IPS-NIHi7 (cell line): ENCODE results near the gene NDUFC2.
"Not testable (repeated sequence)": the region's sequence is repeated elsewhere in the genome, so short reads cannot be mapped to it uniquely, and the experiment has no call there.

Experiments
- DNase-seq: peaks from one replicate; pipeline ENCODE4 v3.0.0; 2012; ENCODE audit warnings: mixed read lengths; ENCODE audit errors: extremely low spot score

NDUFC2 gene

GRCh38 chr11:78080084-78080817 lies 589 bp upstream of the NDUFC2 start:
- no peak for DNase-seq

- no peak for DNase-seq
These were observed 1.2 kb downstream of the NDUFC2 start for GRCh38 chr11:78078218-78079167.

- DNase-seq, result not testable (repeated sequence)
These were observed 2.1 kb downstream of the NDUFC2 start for GRCh38 chr11:78077592-78077991.

DNA sequence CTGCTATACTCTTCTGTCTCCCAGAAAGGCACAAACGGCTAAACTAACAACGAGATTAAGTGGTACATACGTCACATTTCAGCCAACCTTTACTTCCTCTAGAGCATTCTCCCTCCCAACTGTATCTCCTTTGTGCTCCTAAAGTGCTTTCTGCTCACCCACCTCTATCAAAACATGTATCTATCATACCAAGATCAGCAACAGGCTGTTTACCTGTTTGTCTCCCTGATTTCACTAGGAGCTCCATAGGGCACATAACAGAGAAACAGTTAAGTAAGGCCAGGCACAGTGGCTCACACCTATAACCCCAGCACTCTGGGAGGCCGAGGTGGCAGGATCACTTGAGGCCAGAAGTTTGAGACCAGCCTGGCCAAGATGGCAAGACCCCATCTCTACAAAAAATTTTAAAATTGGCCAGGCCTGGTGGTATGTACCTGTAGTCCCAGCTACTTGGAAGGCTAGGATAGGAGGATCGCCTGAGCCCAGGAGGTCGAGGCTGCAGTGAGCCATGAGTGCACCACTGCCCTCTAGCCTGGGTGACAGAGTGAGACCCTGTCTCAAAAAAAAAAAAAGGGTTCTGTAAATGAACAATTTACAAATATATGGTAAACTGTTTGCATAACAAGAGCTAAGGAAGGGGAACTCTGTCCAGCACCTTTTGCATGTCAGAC lies 2.8 kb downstream of the NDUFC2 start:
- DNase-seq, result no peak

DNA sequence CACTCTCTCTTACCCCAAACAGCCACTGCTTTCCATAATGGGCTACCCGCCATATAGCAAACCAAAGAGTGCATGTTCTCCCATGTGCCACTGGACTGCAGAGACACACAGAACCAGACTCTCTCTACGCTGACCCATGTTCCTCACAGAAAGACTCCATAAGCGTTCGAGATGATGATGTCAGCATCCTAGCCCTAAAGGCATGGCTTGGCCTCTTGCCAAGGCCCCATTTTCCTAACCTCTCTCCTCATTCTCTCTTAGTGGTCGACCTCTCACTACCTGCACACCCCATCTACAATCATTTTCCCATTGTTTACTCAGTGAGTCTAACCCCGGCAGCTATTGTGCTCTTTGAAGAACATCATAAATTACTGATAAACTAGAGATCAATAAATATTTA lies 4.9 kb downstream of the NDUFC2 start:
- no peak for DNase-seq

DNA sequence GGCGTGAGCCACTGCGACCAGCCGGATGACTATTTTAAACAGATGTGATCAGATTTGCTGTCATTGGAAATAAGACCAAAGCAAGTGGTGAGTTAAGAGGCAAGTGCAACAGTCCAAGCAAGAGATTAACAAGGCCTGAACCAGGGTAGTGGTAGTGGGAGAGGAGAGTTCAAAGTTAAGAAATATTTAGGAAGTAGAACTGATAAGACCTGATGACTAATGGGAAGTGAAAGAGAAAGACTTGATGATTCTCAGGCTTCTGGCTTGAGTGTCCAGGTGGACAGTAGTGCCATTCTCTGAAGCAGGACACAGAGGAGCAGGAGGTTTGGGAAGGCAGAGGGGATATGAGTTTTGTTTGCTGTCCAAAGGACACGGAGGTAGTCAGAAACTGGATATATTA lies 7.2 kb downstream of the NDUFC2 start:
- no peak for DNase-seq

DNA sequence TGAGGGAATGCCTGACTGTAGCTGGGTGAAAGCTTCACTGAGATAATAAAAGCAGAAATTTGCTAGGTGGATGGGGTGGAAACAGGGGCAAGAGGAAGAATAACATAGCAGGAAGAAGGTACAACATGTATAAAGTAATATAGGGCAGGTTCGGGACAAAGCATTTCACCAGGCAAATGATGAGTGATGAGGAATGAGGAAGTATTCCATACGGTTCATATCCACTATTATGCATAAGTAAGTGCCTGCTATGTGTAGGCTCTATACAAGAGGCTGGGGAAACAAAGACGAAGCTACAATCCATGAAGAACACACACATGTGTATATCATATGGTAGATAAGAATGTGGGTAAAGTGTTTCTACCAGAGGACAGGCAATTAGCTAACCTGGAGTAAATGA lies 7.9 kb downstream of the NDUFC2 start:
- DNase-seq, result no peak

GRCh38 chr11:78070621-78071020 lies 9.0 kb downstream of the NDUFC2 start:
- DNase-seq, result no peak

GRCh38 chr11:78069465-78069864 lies 10.2 kb downstream of the NDUFC2 start:
- no peak for DNase-seq

GRCh38 chr11:78067704-78068103 lies 12.0 kb downstream of the NDUFC2 start:
- no peak for DNase-seq

GRCh38 chr11:78066471-78066870 lies 13.2 kb downstream of the NDUFC2 start:
- DNase-seq, result no peak

DNA sequence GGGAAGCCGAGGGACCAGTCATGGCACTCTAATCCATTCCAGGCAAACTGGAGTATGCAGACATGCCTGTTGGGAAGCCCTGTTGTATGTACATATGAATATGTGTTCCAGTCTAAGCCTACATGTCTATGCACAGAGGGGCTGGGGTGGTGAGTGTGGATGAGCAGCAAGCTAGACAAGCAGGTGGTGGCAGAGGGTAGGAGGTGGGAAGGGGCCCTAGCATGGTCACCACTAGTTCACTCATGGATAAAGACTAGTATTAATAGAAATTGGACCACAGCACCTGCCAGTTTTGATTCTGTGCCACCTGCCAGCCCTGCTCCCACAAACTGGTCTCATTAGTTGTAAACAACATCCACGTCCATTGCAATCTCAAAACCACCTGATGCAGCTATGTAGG lies 14.5 kb downstream of the NDUFC2 start:
- no peak for DNase-seq

DNA sequence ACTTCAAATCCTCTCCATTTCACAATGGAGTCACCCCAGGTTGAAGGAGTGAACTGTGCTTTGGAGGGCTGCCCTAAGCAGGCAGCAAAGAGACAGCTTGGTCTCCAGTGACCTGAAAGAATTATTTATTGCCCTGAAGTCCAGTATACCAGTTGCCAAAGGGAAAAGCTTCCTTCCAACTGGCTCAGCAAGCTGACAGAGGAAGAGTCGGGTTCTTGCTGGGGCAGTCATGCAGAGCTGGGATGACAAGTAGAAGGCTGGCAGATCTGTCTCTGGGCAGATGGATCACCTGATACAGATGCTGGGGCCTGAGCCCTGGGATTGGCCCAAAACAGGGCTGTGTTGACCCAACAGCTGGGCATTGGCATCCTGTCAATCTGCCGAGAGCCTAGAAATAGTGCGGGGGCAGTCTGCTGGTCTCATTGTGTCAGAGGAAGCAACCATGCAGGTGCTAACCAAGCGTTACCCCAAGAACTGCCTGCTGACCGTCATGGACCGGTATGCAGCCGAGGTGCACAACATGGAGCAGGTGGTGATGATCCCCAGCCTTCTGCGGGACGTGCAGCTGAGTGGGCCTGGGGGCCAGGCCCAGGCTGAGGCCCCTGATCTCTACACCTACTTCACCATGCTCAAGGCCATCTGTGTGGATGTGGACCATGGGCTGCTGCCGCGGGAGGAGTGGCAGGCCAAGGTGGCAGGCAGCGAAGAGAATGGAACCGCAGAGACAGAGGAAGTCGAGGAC lies 16.1 kb downstream of the NDUFC2 start, which contains the start of gene THRSP:
Gene THRSP, plus strand, starts transcription at position 422 of the 742 bp plus-strand sequence. Its CDS starts 21 bp downstream, at position 443.
- no peak for DNase-seq

DNA sequence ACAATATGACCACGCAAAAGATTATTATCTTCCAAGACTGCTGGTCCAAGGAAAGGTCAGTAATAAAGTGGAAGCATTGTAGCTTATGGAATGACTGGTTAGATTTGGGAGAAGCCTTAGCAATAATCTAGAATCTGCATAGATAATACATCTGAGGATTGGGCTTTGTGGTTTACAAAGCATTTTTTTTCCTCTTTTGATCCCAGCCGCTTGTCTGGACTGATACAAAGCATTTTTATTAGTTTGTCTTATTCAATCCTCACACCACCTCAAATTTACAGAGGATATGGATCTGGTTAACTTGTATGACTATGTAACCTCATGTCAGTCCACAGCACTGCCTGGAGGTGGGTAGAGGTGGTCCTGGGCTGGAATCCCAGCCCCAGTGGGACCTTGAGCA lies 17.0 kb downstream of the NDUFC2 start:
- DNase-seq, result no peak

GRCh38 chr11:78061921-78062311 lies 17.7 kb downstream of the NDUFC2 start:
- no peak for DNase-seq

DNA sequence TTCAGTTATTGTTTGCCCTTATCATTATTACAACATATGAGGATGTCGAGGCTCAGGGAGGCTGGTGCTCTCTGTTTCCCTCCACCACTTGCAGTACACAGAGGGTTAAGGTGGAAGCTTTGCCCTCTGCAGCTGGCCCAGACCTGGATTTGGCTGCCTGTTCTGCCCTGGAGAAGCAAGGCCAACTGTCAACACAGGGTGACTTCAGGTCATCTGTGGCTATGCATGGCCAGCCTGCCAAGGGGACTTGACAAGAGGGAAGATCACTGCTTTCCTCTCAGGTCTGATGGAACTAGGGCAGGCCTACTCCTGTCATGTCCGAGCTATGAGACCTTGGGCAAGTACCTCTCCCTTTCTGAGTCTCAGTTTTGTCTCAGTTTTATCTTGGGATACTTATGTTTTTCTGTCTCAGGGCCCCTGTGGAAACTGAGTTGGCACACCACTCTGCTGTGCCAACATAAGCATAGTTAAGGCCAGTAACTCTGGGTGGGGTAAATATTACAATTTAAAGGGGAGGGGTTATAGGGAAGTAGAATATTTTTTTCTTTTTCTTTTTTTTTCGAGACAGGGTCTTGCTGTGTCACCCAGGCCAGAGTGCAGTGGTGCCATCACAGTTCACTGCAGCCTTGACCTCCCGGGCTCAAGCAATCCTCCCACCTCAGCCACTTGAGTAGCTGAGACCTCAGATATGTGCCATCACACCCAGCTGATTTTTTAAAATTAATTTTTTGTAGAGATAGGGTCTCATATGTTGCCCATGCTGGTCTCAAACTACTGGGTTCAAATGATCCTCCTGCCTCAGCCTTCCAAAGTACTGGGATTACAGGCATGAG lies 18.4 kb downstream of the NDUFC2 start:
- DNase-seq, result no peak

DNA sequence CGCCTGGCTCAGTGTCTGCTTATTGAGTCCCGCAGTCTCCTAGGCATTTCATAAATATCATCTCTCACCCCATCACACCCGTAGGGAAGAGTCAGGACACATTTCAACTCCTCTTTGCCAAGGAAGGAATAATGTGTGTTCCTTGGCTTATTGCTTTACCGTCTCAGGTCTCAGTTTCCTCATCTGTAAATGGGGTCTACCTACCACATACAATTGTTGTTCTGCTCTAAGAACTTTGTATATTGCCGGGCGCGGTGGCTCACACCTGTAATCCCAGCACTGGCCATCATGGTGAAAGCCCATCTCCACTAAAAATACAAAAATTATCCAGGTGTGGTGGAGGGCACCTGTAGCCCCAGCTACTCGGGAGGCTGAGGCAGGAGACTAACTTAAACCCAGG lies 19.1 kb downstream of the NDUFC2 start:
- no peak for DNase-seq

- not testable (repeated sequence) for DNase-seq
These were observed 19.8 kb downstream of the NDUFC2 start for GRCh38 chr11:78059749-78060328.

DNA sequence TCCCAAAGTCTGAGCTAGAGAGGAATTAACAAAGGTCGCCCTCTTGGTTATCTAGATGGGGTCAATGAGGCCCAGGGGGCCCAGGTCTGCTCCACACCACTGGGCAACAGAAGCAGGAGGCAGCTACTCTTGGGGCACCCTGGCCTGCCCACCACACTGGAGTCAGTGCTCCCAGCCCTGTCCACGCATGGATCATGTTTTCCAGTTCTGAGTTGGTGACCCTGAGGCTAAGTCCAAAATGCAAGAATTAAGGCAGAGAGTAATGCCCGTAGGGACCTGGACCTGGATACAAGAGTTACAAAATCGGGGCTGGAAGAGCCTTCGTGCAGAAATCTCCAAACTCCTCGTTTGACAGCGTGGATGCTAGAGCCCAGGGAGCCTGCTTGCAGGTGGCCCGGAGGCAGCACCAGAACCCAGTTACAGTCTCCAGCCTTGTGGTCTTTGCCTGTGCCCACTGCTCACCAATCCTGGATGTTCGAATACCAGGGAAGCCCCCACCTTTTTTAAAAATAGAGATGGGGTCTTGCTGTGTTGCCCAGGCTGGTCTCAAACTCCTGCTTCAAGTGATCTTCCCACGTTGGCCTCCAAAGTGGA lies 22.1 kb downstream of the NDUFC2 start:
- no peak for DNase-seq

DNA sequence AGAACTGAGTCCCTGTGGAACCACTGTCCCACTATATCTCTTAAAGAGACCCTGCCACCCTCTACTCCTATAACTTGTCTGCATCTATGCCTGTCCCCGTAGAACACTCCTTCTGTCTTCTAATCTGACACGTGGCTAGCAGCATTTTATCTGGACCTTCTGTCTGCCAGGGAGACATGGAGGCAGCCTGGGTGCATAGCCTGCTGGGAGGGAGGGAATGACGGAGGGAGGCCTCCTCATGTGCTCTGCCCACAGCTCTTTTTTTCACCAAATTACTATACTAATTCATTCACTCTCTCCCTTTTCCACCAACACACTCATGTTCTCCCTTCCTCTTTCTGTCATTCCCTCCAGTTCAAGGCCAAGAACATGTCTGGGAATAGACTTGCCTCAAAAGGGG lies 23.6 kb downstream of the NDUFC2 start:
- DNase-seq, result no peak
